GM12878 (cell line): Measurements from ENCODE around the gene CYB561A3. TPM values are rescaled to one million over a fixed set of nuclear protein-coding genes. Genes with fewer than 3 reads are reported as not detected.

Experiments used
- ATAC-seq: fragments of 200-7000 bp; cut with Tn5 transposase; 3 replicates; pipeline ENCODE4 v1.9.1; 2020; ENCODE audit warnings: mild to moderate bottlenecking, moderate library complexity
- BruUV-seq: library from RNA; stranded (reverse); fragments of 400-500 nt; replicated peaks from 2 replicates; lab custom pipeline; 2021; lab: Mats Ljungman, UMichigan
- CTCF ChIA-PET: fragments of 300-600 bp; sonication (Branson Sonifier 250); formaldehyde crosslinking; extraction: SDS; loops from one replicate; lab custom pipeline; 2021; ENCODE audit warnings: inconsistent platforms; lab: Yijun Ruan, JAX
- POLR2A ChIA-PET: fragments of 350-600 bp; formaldehyde crosslinking; extraction: SDS; loops from one replicate; lab custom pipeline; 2021; ENCODE audit warnings: inconsistent platforms; lab: Charles Lee
- RAD21 ChIA-PET: fragments of 300-600 bp; sonication (Branson Sonifier 250); formaldehyde crosslinking; loops from one replicate; lab custom pipeline; 2023; ENCODE audit warnings: antibody characterized with exemption; ENCODE audit not compliant: unreplicated experiment; lab: Charles Lee
- SMC1A ChIA-PET: fragments of 300-600 bp; sonication (Branson Sonifier 250); formaldehyde crosslinking; loops from one replicate; lab custom pipeline; 2023; ENCODE audit not compliant: unreplicated experiment, uncharacterized antibody; lab: Charles Lee
- DNase-seq: peaks from one replicate; pipeline ENCODE4 v3.0.0-alpha.2; 2011; ENCODE audit warnings: low read depth, low spot score
- FAIRE-seq: peaks from 3 replicates; lab custom pipeline; 2011; peaks lifted over from hg19 to GRCh38; lab: Jason Lieb, UNC
- H2AFZ ChIP-seq: 2 replicates; pipeline ENCODE4 v1.6.0; 2011; ENCODE audit warnings: low read depth, low read length, control low read depth; ENCODE audit not compliant: control insufficient read depth
- H3K27ac ChIP-seq: 2 replicates; pipeline ENCODE4 v1.5.1; 2011; ENCODE audit warnings: control low read depth; ENCODE audit not compliant: control insufficient read depth, insufficient read depth
- H3K27me3 ChIP-seq, 2 experiments: replicated peaks in 1 of 2; 2 replicates each; pipeline versions ENCODE4 v1.6.0 to v1.6.1; 2011; ENCODE audit warnings: low read length in 1 of 2; ENCODE audit not compliant: control insufficient read depth in 2 of 2, insufficient read depth in 2 of 2
- H3K36me3 ChIP-seq, 2 experiments: 2 replicates each; pipeline ENCODE4 v1.5.1; 2011; ENCODE audit warnings: low read length in 1 of 2; ENCODE audit not compliant: control insufficient read depth in 2 of 2, insufficient read depth in 2 of 2
- H3K4me1 ChIP-seq: 2 replicates; pipeline ENCODE4 v1.6.1; 2011; ENCODE audit warnings: mild to moderate bottlenecking, low read length, moderate library complexity, mixed read lengths; ENCODE audit not compliant: control insufficient read depth, insufficient read depth
- H3K4me2 ChIP-seq: 2 replicates; pipeline ENCODE4 v1.6.0; 2011; ENCODE audit warnings: control low read depth; ENCODE audit not compliant: control insufficient read depth, insufficient read depth
- H3K4me3 ChIP-seq: fragments of 200-600 bp; sonication (generic); 2 replicates; pipeline ENCODE4 v1.5.1; 2016
- H3K79me2 ChIP-seq: 2 replicates; pipeline ENCODE4 v1.6.0; 2011; ENCODE audit warnings: low read length; ENCODE audit not compliant: control insufficient read depth, insufficient read depth
- H3K9ac ChIP-seq: 2 replicates; pipeline ENCODE4 v1.8.0; 2011; ENCODE audit warnings: low read length, control low read depth, mixed read lengths; ENCODE audit not compliant: control insufficient read depth, insufficient read depth
- H3K9me3 ChIP-seq: replicated peaks from 3 replicates; pipeline ENCODE4 v1.5.1; 2011; ENCODE audit warnings: mild to moderate bottlenecking, low read length; ENCODE audit not compliant: control insufficient read depth, insufficient read depth
- H4K20me1 ChIP-seq: 2 replicates; pipeline ENCODE4 v1.6.0; 2011; ENCODE audit not compliant: control insufficient read depth, insufficient read depth
- GATAD2B ChIP-seq: fragments of 450-650 bp; conservative IDR thresholded peaks from 2 replicates; pipeline ENCODE4 v1.6.1; 2017; ENCODE audit warnings: low read depth, mild to moderate bottlenecking, moderate library complexity
- JUND ChIP-seq: IDR thresholded peaks from 2 replicates; pipeline ENCODE4 v1.6.1; 2012; ENCODE audit warnings: low read depth, mild to moderate bottlenecking, low read length, improper control_type of control experiment, moderate library complexity
- MYB ChIP-seq: fragments of 150-350 bp; IDR thresholded peaks from 2 replicates; pipeline ENCODE4 v1.6.1; 2014; ENCODE audit warnings: mild to moderate bottlenecking, low read depth, low read length, borderline replicate concordance
- NFIC ChIP-seq: IDR thresholded peaks from 2 replicates; pipeline ENCODE4 v1.6.1; 2012; ENCODE audit warnings: low read depth, mild to moderate bottlenecking, inconsistent platforms, low read length, moderate library complexity
- PAX5 ChIP-seq: IDR thresholded peaks from 2 replicates; pipeline ENCODE4 v1.6.1; 2011; ENCODE audit warnings: low read depth, low read length, borderline replicate concordance
- POLR2A ChIP-seq: IDR thresholded peaks from 2 replicates; pipeline ENCODE4 v1.6.1; 2011; ENCODE audit warnings: low read depth, mild to moderate bottlenecking, low read length
- RAD51 ChIP-seq: fragments of 450-650 bp; IDR thresholded peaks from 2 replicates; pipeline ENCODE4 v1.6.1; 2016; ENCODE audit warnings: moderate library complexity, mild to moderate bottlenecking, inconsistent platforms
- STAT1 ChIP-seq: fragments of 450-650 bp; conservative IDR thresholded peaks from 2 replicates; pipeline ENCODE4 v1.6.1; 2014; ENCODE audit warnings: antibody characterized with exemption, mild to moderate bottlenecking
- TBL1XR1 ChIP-seq: IDR thresholded peaks from 2 replicates; pipeline ENCODE4 v1.6.1; 2012; ENCODE audit warnings: low read depth, low read length, improper control_type of control experiment
- YBX1 ChIP-seq: fragments of 450-650 bp; IDR thresholded peaks from 2 replicates; pipeline ENCODE4 v1.6.1; 2016; ENCODE audit warnings: antibody characterized with exemption
- WGBS: methylation state at CpG from one replicate; pipeline ENCODE4 v1.1.6; 2016; ENCODE audit warnings: low lambda C conversion rate; ENCODE audit not compliant: insufficient replicate concordance, insufficient coverage; ENCODE audit errors: missing lambda C conversion rate; 5-methylcytosine and 5-hydroxymethylcytosine counted together
- in situ Hi-C: fragments of 300-500 bp; cut with MboI; formaldehyde crosslinking; loops from 9 replicates; pipeline ENCODE4 v1.14.3; 2018; ENCODE audit warnings: mixed read lengths
- intact Hi-C: fragments of 100-400 bp; cut with micrococcal nuclease; formaldehyde crosslinking; loops from one replicate; pipeline ENCODE4 v1.14.2; 2022; ENCODE audit not compliant: unreplicated experiment
- polyA plus RNA-seq, 11 experiments: library from polyadenylated mRNA; depleted of rRNA in 4 of 11; unstranded in 6 of 11; stranded (reverse) in 5 of 11; fragments of >200 nt; fragmentation: Nextera tagmentation in 4 of 11; fragmentation: Illumina TruSeq in 1 of 11; extraction: Ambion mirVana in 4 of 11; extraction: Trizol in 1 of 11; gene quantifications; 1 replicate in 1 of 11; 2 replicates in 10 of 11; pipeline versions ENCODE4 v1.2.1 to v1.2.3, GENCODE V29; 2011 to 2016; ENCODE audit warnings: inconsistent platforms in 2 of 11, missing spikeins in 2 of 11, low read depth in 1 of 11
- total RNA-seq, 4 experiments: library from RNA; depleted of rRNA in 3 of 4; stranded (reverse); fragments of >200 nt in 3 of 4; fragmentation: Illumina TruSeq in 1 of 4; extraction: Trizol in 1 of 4; gene quantifications; 2 replicates each; pipeline versions ENCODE4 v1.2.1 to v1.2.3, GENCODE V29; 2013 to 2021
- TF ChIP-seq, protein P1 (sequence below): fragments of 450-650 bp; conservative IDR thresholded peaks from 2 replicates; pipeline ENCODE4 v1.6.1; 2017; ENCODE audit warnings: mild to moderate bottlenecking, moderate library complexity
- TF ChIP-seq, protein P2 (sequence below): IDR thresholded peaks from 2 replicates; pipeline ENCODE4 v1.6.1; 2011; ENCODE audit warnings: mild to moderate bottlenecking, low read depth, low read length, moderate library complexity; ENCODE audit not compliant: insufficient replicate concordance
- TF ChIP-seq, protein P3 (sequence below): IDR thresholded peaks from 2 replicates; pipeline ENCODE4 v1.6.1; 2011; ENCODE audit warnings: low read depth, low read length, improper control_type of control experiment, borderline replicate concordance

CYB561A3 gene
- total and polyA plus RNA-seq, 10 of the 15 experiments (the other 5 are each of a cell fraction or from before 2014, with no cell fraction given): 40.1 to 169 (median 74.4) TPM

DNA sequence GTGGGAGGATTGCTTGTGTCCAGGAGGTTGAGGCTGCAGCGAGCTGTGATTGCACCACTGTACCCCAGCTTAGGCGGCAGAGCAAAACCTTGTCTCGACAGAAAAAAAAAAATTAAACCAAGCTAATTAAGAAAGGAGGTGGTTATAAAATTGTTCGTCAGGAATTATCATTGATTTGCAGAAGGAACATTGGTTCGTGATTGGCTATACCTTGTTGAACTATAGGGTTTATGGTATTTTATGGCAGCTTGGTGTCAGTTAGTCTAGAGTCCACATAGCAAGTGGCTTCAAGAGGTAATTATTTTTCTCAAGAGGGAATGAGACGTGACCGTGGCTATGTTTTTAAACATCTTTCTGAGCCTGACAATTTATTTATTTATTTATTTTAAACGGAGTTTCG, 19.2 kb upstream of the CYB561A3 start:
- POLR2A ChIA-PET: interaction anchor here (2.3 to 8.3 kb wide), 2 partner anchors 11 to 45 kb away, joined by 6 to 86 read pairs; partner anchors contain the start of genes DDB1 and TKFC

DNA sequence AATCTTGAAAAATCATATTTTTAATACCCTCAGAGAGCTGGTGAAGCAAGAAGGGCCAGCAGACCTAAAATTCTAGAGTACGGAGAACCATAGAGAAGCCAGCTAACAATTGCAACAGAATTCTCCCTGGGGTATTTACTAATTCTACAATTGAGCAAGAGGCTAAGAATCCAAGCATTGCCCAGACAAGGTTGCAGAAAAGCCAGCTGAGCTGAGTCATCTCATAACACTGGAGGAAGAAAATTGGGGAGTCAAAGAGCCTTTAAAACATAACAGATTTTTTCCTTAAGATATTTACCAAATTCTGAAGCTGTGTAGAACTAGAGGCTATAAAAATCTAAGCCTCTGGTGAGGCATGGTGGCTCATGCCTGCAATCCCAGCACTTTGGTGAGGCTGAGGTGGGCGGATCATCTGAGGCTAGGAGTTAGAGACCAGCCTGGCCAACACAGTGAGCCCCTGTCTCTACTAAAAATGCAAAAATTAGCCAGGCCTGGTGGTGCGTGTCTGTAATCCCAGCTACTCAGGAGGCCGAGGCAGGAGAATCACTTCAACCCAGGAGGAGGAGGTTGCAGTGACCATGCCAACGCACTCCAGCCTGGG, 17.1 kb upstream of the CYB561A3 start:
- H4K20me1 ChIP-seq: no peaks in the 10 kb centered on the region
- H3K79me2 ChIP-seq: no peaks in the 10 kb centered on the region
- no peak for FAIRE-seq
- ChIA-PET RAD21 (interaction anchor here (0.7 to 1.7 kb wide), 2 partner anchors 13 to 42 kb away, joined by 3 to 8 read pairs; partner anchors contain the start of gene TMEM216), POLR2A (no interaction called here), SMC1A (interaction anchor here (1.4 kb wide), 1 partner anchor 43 kb away, joined by 5 read pairs; no protein-coding TSS in a partner anchor), CTCF (interaction anchor here (1.9 kb wide), 1 partner anchor 43 kb away, joined by 12 read pairs; no protein-coding TSS in a partner anchor)
- no TSS peak for BruUV-seq
- H3K9ac ChIP-seq: no peak overlapping the region
- no peak overlapping the region for H3K27ac ChIP-seq
- intact Hi-C loops (no loop called here), in situ Hi-C loops (no loop called here)
- H3K27me3 ChIP-seq: no peaks in the 10 kb centered on the region
- H3K36me3 ChIP-seq: no peaks in the 10 kb centered on the region
- H3K4me3 ChIP-seq: no peak overlapping the region
- 99% methylated on average over 5 of the region's 5 CpGs for WGBS
- ATAC-seq: no peak
- no peak for DNase-seq
- no peaks in the 10 kb centered on the region for H3K4me1 ChIP-seq
- no peak overlapping the region for H2AFZ ChIP-seq
- H3K4me2 ChIP-seq: no peak overlapping the region
- H3K9me3 ChIP-seq: no peaks in the 10 kb centered on the region
- TF ChIP-seq YBX1: no peak
- no peak for TF ChIP-seq JUND
- no peak for TF ChIP-seq MYB
- TF ChIP-seq, protein P1, sequence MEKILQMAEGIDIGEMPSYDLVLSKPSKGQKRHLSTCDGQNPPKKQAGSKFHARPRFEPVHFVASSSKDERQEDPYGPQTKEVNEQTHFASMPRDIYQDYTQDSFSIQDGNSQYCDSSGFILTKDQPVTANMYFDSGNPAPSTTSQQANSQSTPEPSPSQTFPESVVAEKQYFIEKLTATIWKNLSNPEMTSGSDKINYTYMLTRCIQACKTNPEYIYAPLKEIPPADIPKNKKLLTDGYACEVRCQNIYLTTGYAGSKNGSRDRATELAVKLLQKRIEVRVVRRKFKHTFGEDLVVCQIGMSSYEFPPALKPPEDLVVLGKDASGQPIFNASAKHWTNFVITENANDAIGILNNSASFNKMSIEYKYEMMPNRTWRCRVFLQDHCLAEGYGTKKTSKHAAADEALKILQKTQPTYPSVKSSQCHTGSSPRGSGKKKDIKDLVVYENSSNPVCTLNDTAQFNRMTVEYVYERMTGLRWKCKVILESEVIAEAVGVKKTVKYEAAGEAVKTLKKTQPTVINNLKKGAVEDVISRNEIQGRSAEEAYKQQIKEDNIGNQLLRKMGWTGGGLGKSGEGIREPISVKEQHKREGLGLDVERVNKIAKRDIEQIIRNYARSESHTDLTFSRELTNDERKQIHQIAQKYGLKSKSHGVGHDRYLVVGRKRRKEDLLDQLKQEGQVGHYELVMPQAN: no peak
- no peak for TF ChIP-seq GATAD2B
- TF ChIP-seq, protein P2, sequence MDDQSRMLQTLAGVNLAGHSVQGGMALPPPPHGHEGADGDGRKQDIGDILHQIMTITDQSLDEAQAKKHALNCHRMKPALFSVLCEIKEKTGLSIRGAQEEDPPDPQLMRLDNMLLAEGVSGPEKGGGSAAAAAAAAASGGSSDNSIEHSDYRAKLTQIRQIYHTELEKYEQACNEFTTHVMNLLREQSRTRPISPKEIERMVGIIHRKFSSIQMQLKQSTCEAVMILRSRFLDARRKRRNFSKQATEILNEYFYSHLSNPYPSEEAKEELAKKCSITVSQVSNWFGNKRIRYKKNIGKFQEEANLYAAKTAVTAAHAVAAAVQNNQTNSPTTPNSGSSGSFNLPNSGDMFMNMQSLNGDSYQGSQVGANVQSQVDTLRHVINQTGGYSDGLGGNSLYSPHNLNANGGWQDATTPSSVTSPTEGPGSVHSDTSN: no peak
- no peak for TF ChIP-seq PAX5
- TF ChIP-seq RAD51: no peak
- TF ChIP-seq, protein P3, sequence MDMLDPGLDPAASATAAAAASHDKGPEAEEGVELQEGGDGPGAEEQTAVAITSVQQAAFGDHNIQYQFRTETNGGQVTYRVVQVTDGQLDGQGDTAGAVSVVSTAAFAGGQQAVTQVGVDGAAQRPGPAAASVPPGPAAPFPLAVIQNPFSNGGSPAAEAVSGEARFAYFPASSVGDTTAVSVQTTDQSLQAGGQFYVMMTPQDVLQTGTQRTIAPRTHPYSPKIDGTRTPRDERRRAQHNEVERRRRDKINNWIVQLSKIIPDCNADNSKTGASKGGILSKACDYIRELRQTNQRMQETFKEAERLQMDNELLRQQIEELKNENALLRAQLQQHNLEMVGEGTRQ: no peak
- no peak for TF ChIP-seq POLR2A
- TF ChIP-seq TBL1XR1: no peak
- TF ChIP-seq NFIC: no peak

More for the DNA sequence above, 19.2 kb upstream of the CYB561A3 start:
- no peaks in the 10 kb centered on the region for H3K27me3 ChIP-seq
- 87% methylated on average over 9 of the region's 9 CpGs for WGBS
- in situ Hi-C loops: no loop called here
- H3K9ac ChIP-seq: no peak overlapping the region
- intact Hi-C loops: no loop called here
- SMC1A ChIA-PET: interaction anchor here (1.1 to 9.7 kb wide), 3 partner anchors 10 to 45 kb away, joined by 3 to 414 read pairs (median 122); partner anchors contain the start of genes CYB561A3, DDB1, TKFC and TMEM138
- RAD21 ChIA-PET: interaction anchor here (1.0 kb wide), 1 partner anchor 45 kb away, joined by 6 read pairs; no protein-coding TSS in a partner anchor
- H3K4me2 ChIP-seq: no peak overlapping the region
- FAIRE-seq (no peak), DNase-seq (no peak), ATAC-seq (no peak)
- CTCF ChIA-PET: interaction anchor here (1.0 to 9.0 kb wide), 3 partner anchors 23 to 43 kb away, joined by 3 to 729 read pairs (median 6); partner anchors contain the start of genes DDB1 and TKFC
- no peaks in the 10 kb centered on the region for H3K4me1 ChIP-seq
- no TSS peak for BruUV-seq
- H2AFZ ChIP-seq: no peak overlapping the region
- TF ChIP-seq STAT1: no peak
- H3K9me3 ChIP-seq: no peaks in the 10 kb centered on the region
- H4K20me1 ChIP-seq: no peaks in the 10 kb centered on the region
- H3K4me3 ChIP-seq: no peak overlapping the region
- H3K36me3 ChIP-seq: peaks cover 0 to 1% of the 10 kb centered on the region in 2 experiments; a peak in 1 of 4 replicates
- H3K79me2 ChIP-seq: no peaks in the 10 kb centered on the region
- no peak overlapping the region for H3K27ac ChIP-seq
